Measurements from ENCODE around the gene GLMP. TPM values are rescaled to one million over a fixed set of nuclear protein-coding genes. Genes with fewer than 3 reads are reported as not detected.
A peak's percentile ranks its signal among the peaks of the same experiment; 100 is the strongest.

GLMP gene
- total RNA-seq, 2 experiments from 2014 or later = 9.3 to 11.3 TPM

DNA sequence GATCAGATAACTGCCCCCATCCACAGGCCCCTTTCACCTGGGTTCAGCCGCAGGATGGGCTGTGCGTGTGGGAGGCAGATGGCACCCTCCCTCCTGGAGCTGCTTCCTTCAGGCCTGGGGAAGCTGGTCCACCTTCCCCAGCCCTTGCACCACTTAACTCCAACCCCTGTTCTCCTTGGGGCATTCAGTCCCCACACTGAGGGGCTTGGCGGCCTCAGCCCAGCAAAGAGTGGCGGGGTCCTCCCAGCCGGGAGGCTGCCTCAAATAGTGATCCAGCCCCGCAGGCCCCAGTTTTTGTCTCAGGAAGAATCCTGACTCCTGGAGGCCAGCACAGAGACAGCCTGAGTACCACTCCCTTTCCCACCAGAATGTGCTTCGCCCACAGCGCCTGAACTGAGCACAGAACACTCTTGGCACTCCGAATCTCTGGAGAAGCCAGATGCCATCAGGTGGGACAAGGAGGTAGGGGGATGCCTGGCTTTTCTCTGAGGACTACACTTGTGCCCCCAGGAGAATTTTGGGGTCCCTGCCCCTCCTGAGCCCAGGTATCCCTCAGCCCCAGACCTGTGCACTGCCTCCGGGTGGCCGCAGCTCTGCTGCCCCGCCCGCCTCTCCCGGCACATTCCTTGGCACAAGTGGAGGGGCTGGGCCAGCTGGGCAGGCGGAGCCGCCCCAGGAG, 48.6 kb downstream of the GLMP start:
- no peak for DNase-seq
- POLR2A ChIA-PET = interaction anchor here (0.7 to 2.4 kb wide), 9 partner anchors 10 to 155 kb away, joined by 3 to 6 read pairs (median 3); no protein-coding TSS in a partner anchor
- no peak overlapping the region for H3K27ac Mint-ChIP-seq

DNA sequence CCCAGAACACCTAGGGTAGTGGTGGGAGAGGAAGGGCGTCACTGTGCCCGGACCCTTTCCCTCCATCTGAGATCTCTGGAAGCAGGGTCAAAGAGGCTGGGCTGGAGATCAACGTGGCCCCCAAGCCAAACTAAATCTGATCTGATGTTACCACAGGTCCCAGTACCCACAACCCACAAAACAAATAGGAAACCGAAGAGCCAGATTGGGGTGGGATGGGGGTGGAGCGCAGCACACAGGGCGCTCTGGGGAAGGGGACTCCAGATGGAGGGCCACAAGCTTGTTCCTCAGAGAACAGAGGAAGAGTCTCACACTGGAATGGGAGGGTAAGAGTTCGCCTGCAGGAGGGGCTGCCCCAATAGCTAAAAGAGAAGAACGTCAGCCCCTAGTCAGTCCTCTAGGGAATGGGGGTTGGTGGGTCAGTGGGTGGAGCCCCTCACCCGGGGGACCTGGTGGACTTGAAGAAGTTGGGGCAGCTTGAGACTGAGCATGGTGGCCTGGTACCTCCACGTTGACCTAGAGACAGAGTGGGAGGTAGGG, 49.2 kb downstream of the GLMP start:
- peaks cover 3% of the 10 kb centered on the region for H3K36me3 Mint-ChIP-seq (ENCODE audit: low read depth)
- no peak for DNase-seq
- intact Hi-C loops (cut with micrococcal nuclease) = no loop called here
- H3K4me1 Mint-ChIP-seq (ENCODE audit: low read depth) = peaks cover 17% of the 10 kb centered on the region
- H3K27me3 Mint-ChIP-seq = no peaks in the 10 kb centered on the region
- ChIA-PET CTCF (interaction anchor here (0.9 to 2.7 kb wide), 6 partner anchors 20 to 180 kb away, joined by 3 to 10 read pairs (median 4); partner anchors contain the start of gene TMEM79), POLR2A (interaction anchor here (0.6 to 2.4 kb wide), 17 partner anchors 8 to 396 kb away, joined by 3 to 11 read pairs (median 4); partner anchors contain the start of genes SMG5 and TMEM79)
- ATAC-seq = peak; percentile 5
- H3K9me3 Mint-ChIP-seq = no peaks in the 10 kb centered on the region
- TF ChIP-seq, protein P1, sequence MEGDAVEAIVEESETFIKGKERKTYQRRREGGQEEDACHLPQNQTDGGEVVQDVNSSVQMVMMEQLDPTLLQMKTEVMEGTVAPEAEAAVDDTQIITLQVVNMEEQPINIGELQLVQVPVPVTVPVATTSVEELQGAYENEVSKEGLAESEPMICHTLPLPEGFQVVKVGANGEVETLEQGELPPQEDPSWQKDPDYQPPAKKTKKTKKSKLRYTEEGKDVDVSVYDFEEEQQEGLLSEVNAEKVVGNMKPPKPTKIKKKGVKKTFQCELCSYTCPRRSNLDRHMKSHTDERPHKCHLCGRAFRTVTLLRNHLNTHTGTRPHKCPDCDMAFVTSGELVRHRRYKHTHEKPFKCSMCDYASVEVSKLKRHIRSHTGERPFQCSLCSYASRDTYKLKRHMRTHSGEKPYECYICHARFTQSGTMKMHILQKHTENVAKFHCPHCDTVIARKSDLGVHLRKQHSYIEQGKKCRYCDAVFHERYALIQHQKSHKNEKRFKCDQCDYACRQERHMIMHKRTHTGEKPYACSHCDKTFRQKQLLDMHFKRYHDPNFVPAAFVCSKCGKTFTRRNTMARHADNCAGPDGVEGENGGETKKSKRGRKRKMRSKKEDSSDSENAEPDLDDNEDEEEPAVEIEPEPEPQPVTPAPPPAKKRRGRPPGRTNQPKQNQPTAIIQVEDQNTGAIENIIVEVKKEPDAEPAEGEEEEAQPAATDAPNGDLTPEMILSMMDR (IDR thresholded peaks at IDR 0.05) = no peak
- H3K27ac Mint-ChIP-seq = peak overlapping the region; percentile 13
- peak overlapping the region; percentile 10 for H3K4me3 Mint-ChIP-seq

More for the DNA sequence above, 48.6 kb downstream of the GLMP start:
- Mint-ChIP-seq H3K4me3 (no peak overlapping the region), H3K9me3 (no peaks in the 10 kb centered on the region), H3K36me3 (ENCODE audit: low read depth) (peaks cover 3% of the 10 kb centered on the region), H3K4me1 (ENCODE audit: low read depth) (peaks cover 17% of the 10 kb centered on the region), H3K27me3 (no peaks in the 10 kb centered on the region)
- ATAC-seq = peak; percentile 5
- TF ChIP-seq, protein P1 (IDR thresholded peaks at IDR 0.05) = no peak
- CTCF ChIA-PET = interaction anchor here (1.1 to 2.7 kb wide), 5 partner anchors 20 to 181 kb away, joined by 4 to 10 read pairs (median 4); partner anchors contain the start of gene TMEM79
- intact Hi-C loops (cut with micrococcal nuclease) = no loop called here

DNA sequence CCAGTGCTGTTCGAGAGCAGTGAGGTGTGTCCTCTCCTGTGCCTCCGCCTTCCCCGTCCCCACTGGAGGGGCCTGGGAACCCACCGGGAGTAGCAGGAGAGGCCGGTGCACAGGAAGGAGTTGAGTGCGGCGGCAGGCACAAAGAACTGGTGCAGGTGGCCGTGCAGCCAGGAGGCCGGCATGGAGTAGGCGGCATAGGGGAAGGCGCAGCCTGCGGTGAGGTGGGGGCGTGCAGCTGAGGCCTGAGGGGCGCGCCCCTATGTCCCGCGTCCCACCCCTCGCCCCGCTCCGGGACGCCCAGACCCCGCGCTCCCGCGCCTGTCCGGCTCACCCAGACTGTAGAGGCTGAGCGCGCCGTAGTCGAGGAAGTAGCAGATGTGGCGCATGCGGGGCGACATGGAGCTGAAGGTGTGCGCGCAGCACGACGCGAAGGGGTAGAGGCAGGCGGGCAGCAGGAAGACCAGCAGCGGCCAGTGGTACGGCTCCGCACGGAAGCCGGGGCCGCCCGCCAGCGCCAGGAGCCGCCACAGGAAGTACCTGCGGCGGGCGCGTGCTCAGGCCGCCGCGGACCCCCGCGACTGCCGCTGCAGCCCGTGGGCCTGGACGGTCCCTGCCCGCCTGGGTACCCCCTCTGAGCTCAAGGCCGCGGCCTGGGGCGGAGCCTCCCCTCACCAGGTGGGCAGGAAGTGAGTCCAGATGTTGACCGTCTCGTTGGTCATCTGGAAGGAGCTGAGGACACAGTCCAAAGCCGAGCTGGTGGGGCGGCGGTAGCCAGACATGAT, 49.8 kb downstream of the GLMP start:
- Mint-ChIP-seq H3K4me3 (peak overlapping the region; percentile 70), H3K9me3 (no peaks in the 10 kb centered on the region), H3K36me3 (ENCODE audit: low read depth) (peaks cover 3% of the 10 kb centered on the region), H3K27ac (peak overlapping the region; percentile 73), H3K4me1 (ENCODE audit: low read depth) (peaks cover 17% of the 10 kb centered on the region), H3K27me3 (no peaks in the 10 kb centered on the region)
- TF ChIP-seq, protein P1 (IDR thresholded peaks at IDR 0.05) = no peak
- ATAC-seq = peak; percentile 60
- POLR2A ChIA-PET = interaction anchor here (0.6 to 2.4 kb wide), 20 partner anchors 8 to 395 kb away, joined by 3 to 11 read pairs (median 4); partner anchors contain the start of genes MEX3A, PMF1, SMG5 and TMEM79
- CTCF ChIA-PET = interaction anchor here (0.9 to 2.7 kb wide), 6 partner anchors 19 to 179 kb away, joined by 3 to 10 read pairs (median 4); partner anchors contain the start of gene TMEM79
- intact Hi-C loops (cut with micrococcal nuclease) = no loop called here
- peak; percentile 64 for DNase-seq

DNA sequence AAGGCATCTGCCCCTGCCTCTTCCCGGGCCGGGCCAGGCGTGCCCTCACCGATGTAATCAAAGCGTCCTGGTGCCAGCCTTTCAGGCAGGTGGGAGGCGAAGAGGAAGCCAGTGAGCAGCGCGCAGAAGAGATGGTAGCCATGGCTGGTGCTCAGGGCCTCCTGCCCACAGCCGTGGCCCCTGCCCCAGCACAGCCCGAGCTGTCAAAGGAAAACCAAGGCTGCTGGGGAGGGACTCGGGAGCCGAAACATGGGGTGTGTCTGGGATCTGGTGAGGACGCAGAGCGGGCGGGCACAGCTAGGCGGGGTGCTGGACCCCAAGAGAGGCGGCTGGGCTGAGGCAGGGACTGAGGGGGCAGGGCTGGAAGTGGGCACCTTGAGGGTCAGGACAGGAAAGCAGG, 50.8 kb downstream of the GLMP start:
- intact Hi-C loops (cut with micrococcal nuclease) = no loop called here
- ATAC-seq = no peak
- H3K27ac Mint-ChIP-seq = peak overlapping the region; percentile 73
- no peaks in the 10 kb centered on the region for H3K27me3 Mint-ChIP-seq
- H3K4me1 Mint-ChIP-seq (ENCODE audit: low read depth) = peaks cover 17% of the 10 kb centered on the region
- DNase-seq = no peak
- H3K4me3 Mint-ChIP-seq = peak overlapping the region; percentile 70
- CTCF ChIA-PET = interaction anchor here (2.7 kb wide), 1 partner anchor 104 kb away, joined by 10 read pairs; no protein-coding TSS in a partner anchor
- POLR2A ChIA-PET = interaction anchor here (0.6 to 2.4 kb wide), 8 partner anchors 9 to 162 kb away, joined by 3 to 11 read pairs (median 5); partner anchors contain the start of genes MEX3A, PMF1, SMG5 and TMEM79
- H3K9me3 Mint-ChIP-seq = no peaks in the 10 kb centered on the region
- TF ChIP-seq, protein P1 (IDR thresholded peaks at IDR 0.05) = no peak
- H3K36me3 Mint-ChIP-seq (ENCODE audit: low read depth) = peaks cover 7% of the 10 kb centered on the region

Data from activated CD8-positive, alpha-beta T cell treated with anti-CD3 and anti-CD28 coated beads for 36 hours (primary cell).